Ovary (tissue), 3 donors: ENCODE results near the gene RNGTT.

Source experiments
- EP300 ChIP-seq: sonication (generic); formaldehyde crosslinking; IDR thresholded peaks from one replicate; pipeline ENCODE4 v1.6.1; 2017; ENCODE audit warnings: antibody characterized with exemption
- TF ChIP-seq, protein P1 (sequence below), 3 donors: fragments of 450-650 bp in 2 of 3; fragments of 200-600 bp in 1 of 3; IDR thresholded peaks; one replicate each; pipeline versions ENCODE4 v1.5.1 to v1.8.0; 2016 to 2022; ENCODE audit warnings: antibody characterized with exemption in 3 of 3, mild to moderate bottlenecking in 1 of 3
- donor health status: DM: no; HTN: no; CAD: no.

DNA sequence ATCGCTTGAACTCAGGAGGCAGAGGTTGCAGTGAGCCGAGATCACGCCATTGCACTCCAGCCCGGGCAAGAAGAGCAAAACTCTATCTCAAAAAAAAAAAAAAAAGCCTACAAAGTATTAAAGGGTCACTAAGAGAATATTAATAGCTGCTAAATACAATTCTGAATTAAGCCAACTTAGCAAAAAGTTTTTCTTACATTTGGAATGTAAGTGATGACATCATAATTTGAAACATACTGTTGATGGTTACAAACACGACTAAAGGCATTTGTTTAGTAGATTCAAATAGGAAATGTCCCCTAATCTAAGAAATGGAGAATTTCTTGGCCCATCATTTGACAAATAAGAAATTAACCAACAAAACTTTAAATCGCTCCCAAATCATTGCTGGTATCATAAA, 282.8 kb downstream of the RNGTT start:
- TF ChIP-seq, protein P1, sequence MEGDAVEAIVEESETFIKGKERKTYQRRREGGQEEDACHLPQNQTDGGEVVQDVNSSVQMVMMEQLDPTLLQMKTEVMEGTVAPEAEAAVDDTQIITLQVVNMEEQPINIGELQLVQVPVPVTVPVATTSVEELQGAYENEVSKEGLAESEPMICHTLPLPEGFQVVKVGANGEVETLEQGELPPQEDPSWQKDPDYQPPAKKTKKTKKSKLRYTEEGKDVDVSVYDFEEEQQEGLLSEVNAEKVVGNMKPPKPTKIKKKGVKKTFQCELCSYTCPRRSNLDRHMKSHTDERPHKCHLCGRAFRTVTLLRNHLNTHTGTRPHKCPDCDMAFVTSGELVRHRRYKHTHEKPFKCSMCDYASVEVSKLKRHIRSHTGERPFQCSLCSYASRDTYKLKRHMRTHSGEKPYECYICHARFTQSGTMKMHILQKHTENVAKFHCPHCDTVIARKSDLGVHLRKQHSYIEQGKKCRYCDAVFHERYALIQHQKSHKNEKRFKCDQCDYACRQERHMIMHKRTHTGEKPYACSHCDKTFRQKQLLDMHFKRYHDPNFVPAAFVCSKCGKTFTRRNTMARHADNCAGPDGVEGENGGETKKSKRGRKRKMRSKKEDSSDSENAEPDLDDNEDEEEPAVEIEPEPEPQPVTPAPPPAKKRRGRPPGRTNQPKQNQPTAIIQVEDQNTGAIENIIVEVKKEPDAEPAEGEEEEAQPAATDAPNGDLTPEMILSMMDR (IDR thresholded peaks at IDR 0.05) = no peak
- TF ChIP-seq EP300 = no peak
